ENCODE measurements around the gene PMM1.
"Not testable (repeated sequence)": the region's sequence is repeated elsewhere in the genome, so short reads cannot be mapped to it uniquely, and the experiment has no call there.

The PMM1 gene

GRCh38 chr22:41574847-41575381 lies 14.7 kb downstream of the PMM1 start:
- no peak for DNase-seq (ENCODE audit: low read depth)
- no peak for TF ChIP-seq CTCF (IDR thresholded peaks at IDR 0.05; ENCODE audit: control insufficient read depth, insufficient read depth, low read depth, low read length, missing control alignments)
- no peak overlapping the region for H3K4me3 ChIP-seq (ENCODE audit: control insufficient read depth, low read depth, low read length)

- no peak overlapping the region for H3K4me3 ChIP-seq (ENCODE audit: control insufficient read depth, low read depth, low read length)
- DNase-seq (ENCODE audit: low read depth), result no peak
- no peak for TF ChIP-seq CTCF (IDR thresholded peaks at IDR 0.05; ENCODE audit: control insufficient read depth, insufficient read depth, low read depth, low read length, missing control alignments)
Observed at GRCh38 chr22:41573677-41574076, 16.0 kb downstream of the PMM1 start.

- not testable (repeated sequence) for DNase-seq (ENCODE audit: low read depth); H3K4me3 ChIP-seq (ENCODE audit: control insufficient read depth, low read depth, low read length)
Observed at GRCh38 chr22:41572305-41572704, 17.3 kb downstream of the PMM1 start.

- TF ChIP-seq CTCF (IDR thresholded peaks at IDR 0.05; ENCODE audit: control insufficient read depth, insufficient read depth, low read depth, low read length, missing control alignments), result no peak
Observed at GRCh38 chr22:41571786-41572185, 17.9 kb downstream of the PMM1 start.

GRCh38 chr22:41570221-41570620 lies 19.4 kb downstream of the PMM1 start:
- TF ChIP-seq CTCF (IDR thresholded peaks at IDR 0.05; ENCODE audit: control insufficient read depth, insufficient read depth, low read depth, low read length, missing control alignments), result no peak
- DNase-seq (ENCODE audit: low read depth), result no peak
- no peak overlapping the region for H3K4me3 ChIP-seq (ENCODE audit: control insufficient read depth, low read depth, low read length)

More at GRCh38 chr22:41571786-41572185, 17.9 kb downstream of the PMM1 start:
- H3K4me3 ChIP-seq (ENCODE audit: control insufficient read depth, low read depth, low read length), result no peak overlapping the region
- no peak for DNase-seq (ENCODE audit: low read depth)

- H3K4me3 ChIP-seq (ENCODE audit: control insufficient read depth, low read depth, low read length), result no peak overlapping the region
- no peak for TF ChIP-seq CTCF (IDR thresholded peaks at IDR 0.05; ENCODE audit: control insufficient read depth, insufficient read depth, low read depth, low read length, missing control alignments)
- DNase-seq (ENCODE audit: low read depth), result no peak
Observed at GRCh38 chr22:41568811-41569210, 20.8 kb downstream of the PMM1 start.

- TF ChIP-seq CTCF (IDR thresholded peaks at IDR 0.05; ENCODE audit: control insufficient read depth, insufficient read depth, low read depth, low read length, missing control alignments), result no peak
- H3K4me3 ChIP-seq (ENCODE audit: control insufficient read depth, low read depth, low read length), result no peak overlapping the region
- DNase-seq (ENCODE audit: low read depth), result no peak
Observed at GRCh38 chr22:41567512-41567768, 22.2 kb downstream of the PMM1 start.
